ENCODE results near the gene SCN7A. TPM values are rescaled to one million over a fixed set of nuclear protein-coding genes. Genes with fewer than 3 reads are reported as not detected.
"Not testable (repeated sequence)": the region's sequence is repeated elsewhere in the genome, so short reads cannot be mapped to it uniquely, and the experiment has no call there.

SCN7A gene
- total RNA-seq, 1 donor from 2014 or later = 0.32 TPM

- H3K4me3 Mint-ChIP-seq (ENCODE audit: unreplicated experiment) = no peak overlapping the region
- no peak for TF ChIP-seq CTCF (IDR thresholded peaks at IDR 0.05; ENCODE audit: partially characterized antibody, unreplicated experiment)
- no peak for DNase-seq
- peaks cover 4% of the 10 kb centered on the region for H3K4me1 Mint-ChIP-seq (ENCODE audit: low read depth, unreplicated experiment)
- H3K36me3 Mint-ChIP-seq (ENCODE audit: unreplicated experiment) = no peaks in the 10 kb centered on the region
- H3K27me3 Mint-ChIP-seq (ENCODE audit: unreplicated experiment) = no peaks in the 10 kb centered on the region
- peaks cover 1% of the 10 kb centered on the region for H3K9me3 Mint-ChIP-seq (ENCODE audit: unreplicated experiment)
- H3K27ac Mint-ChIP-seq (ENCODE audit: unreplicated experiment) = no peak overlapping the region
Observed at GRCh38 chr2:166458674-166459073, 35.4 kb downstream of the SCN7A start.

GRCh38 chr2:166455823-166456222 is 38.2 kb downstream of the SCN7A start:
- not testable (repeated sequence) for H3K4me3 Mint-ChIP-seq (ENCODE audit: unreplicated experiment); H3K9me3 Mint-ChIP-seq (ENCODE audit: unreplicated experiment); H3K27me3 Mint-ChIP-seq (ENCODE audit: unreplicated experiment); H3K4me1 Mint-ChIP-seq (ENCODE audit: low read depth, unreplicated experiment); H3K27ac Mint-ChIP-seq (ENCODE audit: unreplicated experiment); H3K36me3 Mint-ChIP-seq (ENCODE audit: unreplicated experiment); DNase-seq

- no peak for TF ChIP-seq CTCF (IDR thresholded peaks at IDR 0.05; ENCODE audit: partially characterized antibody, unreplicated experiment)
- no peaks in the 10 kb centered on the region for H3K9me3 Mint-ChIP-seq (ENCODE audit: unreplicated experiment)
- H3K36me3 Mint-ChIP-seq (ENCODE audit: unreplicated experiment) = no peaks in the 10 kb centered on the region
- no peak overlapping the region for H3K27ac Mint-ChIP-seq (ENCODE audit: unreplicated experiment)
- H3K27me3 Mint-ChIP-seq (ENCODE audit: unreplicated experiment) = no peaks in the 10 kb centered on the region
- H3K4me1 Mint-ChIP-seq (ENCODE audit: low read depth, unreplicated experiment) = peaks cover 4% of the 10 kb centered on the region
- no peak overlapping the region for H3K4me3 Mint-ChIP-seq (ENCODE audit: unreplicated experiment)
- no peak for DNase-seq
Observed at GRCh38 chr2:166454006-166454595, 39.9 kb downstream of the SCN7A start.

- no peak for TF ChIP-seq CTCF (IDR thresholded peaks at IDR 0.05; ENCODE audit: partially characterized antibody, unreplicated experiment)
- H3K36me3 Mint-ChIP-seq (ENCODE audit: unreplicated experiment) = no peaks in the 10 kb centered on the region
- no peak overlapping the region for H3K4me3 Mint-ChIP-seq (ENCODE audit: unreplicated experiment)
Observed at GRCh38 chr2:166451468-166451867, 42.6 kb downstream of the SCN7A start.

GRCh38 chr2:166449439-166449838 is 44.6 kb downstream of the SCN7A start:
- Mint-ChIP-seq H3K36me3 (ENCODE audit: unreplicated experiment) (no peaks in the 10 kb centered on the region), H3K27me3 (ENCODE audit: unreplicated experiment) (no peaks in the 10 kb centered on the region), H3K9me3 (ENCODE audit: unreplicated experiment) (no peaks in the 10 kb centered on the region), H3K4me3 (ENCODE audit: unreplicated experiment) (no peak overlapping the region), H3K27ac (ENCODE audit: unreplicated experiment) (no peak overlapping the region), H3K4me1 (ENCODE audit: low read depth, unreplicated experiment) (no peaks in the 10 kb centered on the region)
- no peak for DNase-seq
- no peak for TF ChIP-seq CTCF (IDR thresholded peaks at IDR 0.05; ENCODE audit: partially characterized antibody, unreplicated experiment)

More at GRCh38 chr2:166451468-166451867, 42.6 kb downstream of the SCN7A start:
- H3K4me1 Mint-ChIP-seq (ENCODE audit: low read depth, unreplicated experiment) = peaks cover 4% of the 10 kb centered on the region
- H3K27ac Mint-ChIP-seq (ENCODE audit: unreplicated experiment) = no peak overlapping the region
- H3K27me3 Mint-ChIP-seq (ENCODE audit: unreplicated experiment) = no peaks in the 10 kb centered on the region
- no peaks in the 10 kb centered on the region for H3K9me3 Mint-ChIP-seq (ENCODE audit: unreplicated experiment)
- DNase-seq = no peak
